Stimulated activated CD8-positive, alpha-beta memory T cell treated with anti-CD3 and anti-CD28 coated beads, Interleukin-4, amount 100 ng/mL, for 4 hours (primary cell): ENCODE data around the gene BCORL1.

Source experiments
- DNase-seq, 2 donors: peaks; one replicate each; pipeline ENCODE4 v3.0.0-alpha.2; 2020; ENCODE audit warnings: low read depth in 2 of 2, low spot score in 1 of 2

Gene BCORL1

GRCh38 chrX:130093271-130093670 lies 110.8 kb downstream of the BCORL1 start:
- DNase-seq, result no peak

GRCh38 chrX:130094696-130095095 lies 112.3 kb downstream of the BCORL1 start:
- no peak for DNase-seq

- no peak for DNase-seq
These were observed 113.0 kb downstream of the BCORL1 start for GRCh38 chrX:130095249-130096030.

GRCh38 chrX:130097507-130098209 lies 115.2 kb downstream of the BCORL1 start:
- DNase-seq, result no peak

- no peak for DNase-seq
These were observed 115.7 kb downstream of the BCORL1 start for GRCh38 chrX:130098210-130098552.

GRCh38 chrX:130100180-130100579 lies 117.7 kb downstream of the BCORL1 start:
- no peak for DNase-seq

GRCh38 chrX:130103605-130104004 lies 121.2 kb downstream of the BCORL1 start:
- DNase-seq, result no peak

GRCh38 chrX:130105244-130105643 lies 122.8 kb downstream of the BCORL1 start:
- no peak for DNase-seq

GRCh38 chrX:130106071-130106470 lies 123.6 kb downstream of the BCORL1 start:
- DNase-seq, result no peak
